Stimulated activated CD4-positive, alpha-beta T cell treated with anti-CD3 and anti-CD28 coated beads, Interleukin-4, amount 100 ng/mL, for 24 hours (primary cell): ENCODE measurements around the gene RALGAPA2.

ENCODE experiments used
- DNase-seq: peaks from one replicate; pipeline ENCODE4 v3.0.0-alpha.2; 2020

The RALGAPA2 gene

GRCh38 chr20:20720158-20720557, 7.7 kb upstream of the RALGAPA2 start:
- no peak for DNase-seq

GRCh38 chr20:20719411-20719810, 7.0 kb upstream of the RALGAPA2 start:
- DNase-seq: no peak

DNA sequence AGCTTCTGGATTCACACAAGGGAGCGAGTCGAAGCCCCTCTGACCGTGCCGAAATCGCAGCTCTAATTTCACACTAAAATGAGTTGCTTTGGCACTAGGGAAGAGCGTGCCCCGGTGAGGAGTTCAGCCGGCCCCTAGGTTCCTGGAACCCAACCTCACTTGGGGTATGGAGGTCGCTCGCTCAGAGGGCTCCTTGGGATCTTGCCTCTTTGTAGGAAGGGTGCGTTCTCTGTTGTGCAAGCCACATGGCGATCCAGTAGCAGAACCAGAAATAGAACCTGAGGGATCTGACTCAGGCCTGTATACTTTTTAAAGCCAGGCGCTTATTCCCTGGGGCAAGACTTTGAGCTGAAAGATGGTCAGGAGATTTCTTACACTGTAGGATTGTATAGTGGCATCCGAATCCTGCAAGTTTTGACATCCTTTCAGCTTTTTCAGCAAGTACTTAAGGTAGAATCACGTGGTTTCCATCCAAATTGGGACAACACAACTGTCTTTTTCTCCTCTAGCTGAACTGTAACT, 861 bp upstream of the RALGAPA2 start:
- DNase-seq: peak; percentile 5

DNA sequence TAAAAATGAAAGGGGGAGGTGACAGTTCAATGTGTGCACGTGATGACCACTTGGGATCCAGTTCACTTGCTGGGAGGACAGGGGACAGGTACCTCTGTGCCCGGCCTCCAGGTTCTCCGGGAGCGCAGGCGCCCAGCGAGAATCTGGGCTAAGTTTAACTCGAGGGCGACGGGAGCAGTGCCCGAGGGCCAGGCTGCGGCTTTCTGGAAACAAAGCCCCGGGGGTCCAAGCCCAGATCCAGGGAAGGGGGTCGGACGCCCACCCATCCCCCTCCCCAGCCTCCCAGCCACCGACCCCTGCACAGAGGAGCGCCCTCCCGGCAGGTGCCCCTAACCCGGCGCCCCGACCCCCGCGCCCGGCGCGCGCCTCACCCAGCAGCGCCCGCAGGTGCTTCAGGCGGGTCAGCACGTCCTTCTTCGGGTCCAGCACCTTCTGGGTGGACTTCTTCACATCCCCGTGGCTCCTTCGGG, 405 bp downstream of the RALGAPA2 start:
- DNase-seq: no peak

DNA sequence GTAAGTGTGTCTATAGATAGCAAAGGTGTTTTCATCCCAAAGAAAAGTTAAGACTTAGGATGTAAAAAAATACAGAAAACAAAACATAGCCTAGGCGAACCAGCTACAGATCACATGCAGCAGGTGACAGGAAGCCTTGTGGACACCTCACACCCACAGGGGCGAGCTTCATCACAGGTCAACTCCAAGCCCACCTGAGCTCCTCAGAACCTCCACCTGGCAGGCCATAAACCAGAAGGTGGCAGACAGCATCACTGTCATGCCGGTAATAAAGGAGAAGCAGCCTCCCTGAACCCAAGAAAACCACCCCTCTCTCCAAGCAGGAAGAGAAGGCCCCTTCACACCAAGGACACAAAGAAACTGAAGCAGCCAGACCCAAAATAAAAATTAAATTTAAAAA, 1.0 kb downstream of the RALGAPA2 start:
- DNase-seq: peak; percentile 25

DNA sequence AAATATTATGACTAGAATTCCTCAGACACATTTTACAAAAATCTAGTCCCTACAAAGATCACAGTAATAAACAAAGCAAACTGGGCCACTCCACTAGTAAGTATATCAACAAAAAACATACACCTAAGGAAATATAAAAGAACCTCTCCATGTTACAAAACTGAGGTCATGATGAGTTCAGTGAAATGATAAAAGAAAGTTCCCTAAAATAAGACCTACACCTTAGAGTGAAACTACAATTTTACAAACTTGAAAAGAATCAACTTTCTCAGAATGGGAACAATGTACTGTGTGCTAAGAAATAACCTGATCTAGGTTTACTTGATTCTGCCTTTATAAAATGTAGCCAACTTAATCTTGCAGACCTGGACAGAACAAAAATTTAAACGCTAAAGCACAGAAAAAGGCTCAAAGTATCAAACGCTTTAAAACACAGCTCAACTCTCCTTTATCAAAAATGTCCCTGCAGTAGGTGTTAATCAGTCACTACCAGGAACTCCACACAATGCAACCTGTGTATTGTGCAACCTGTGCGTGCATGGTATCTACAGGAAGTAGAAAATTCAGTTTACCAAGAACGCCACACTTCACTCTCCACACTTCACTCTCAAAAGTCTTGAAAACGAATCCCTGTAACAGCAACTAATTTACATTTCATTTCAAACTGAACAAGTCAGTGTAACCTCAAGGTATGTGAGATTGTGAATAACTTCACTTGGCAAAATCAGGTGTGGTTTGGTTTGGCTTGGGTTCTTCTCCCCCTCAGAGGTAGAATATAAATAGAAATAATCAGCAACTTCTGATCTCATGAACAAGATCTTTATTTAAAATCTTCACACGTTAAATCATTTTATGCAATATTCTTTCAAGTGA, 1.8 kb downstream of the RALGAPA2 start:
- DNase-seq: peak; percentile 21

GRCh38 chr20:20709887-20710286, 2.6 kb downstream of the RALGAPA2 start:
- DNase-seq: no peak

DNA sequence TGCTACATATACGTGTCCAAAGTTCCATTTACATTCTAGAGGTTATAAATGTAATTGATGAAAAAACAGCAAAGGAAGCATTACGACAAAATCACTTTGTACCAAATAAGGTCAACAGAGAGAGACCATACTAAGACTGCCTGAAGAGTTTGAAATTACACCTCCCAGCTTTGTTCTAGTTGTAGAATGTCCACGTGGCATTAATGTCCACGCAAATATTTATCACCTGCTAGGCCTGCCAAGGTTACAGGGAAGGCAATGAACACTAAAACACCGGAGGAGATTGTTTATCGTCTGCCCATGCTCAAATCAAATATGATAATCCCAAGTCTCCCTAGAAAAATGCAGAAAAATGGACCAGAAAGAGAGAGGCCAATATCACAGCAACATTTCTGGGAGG, 6.2 kb downstream of the RALGAPA2 start:
- no peak for DNase-seq

DNA sequence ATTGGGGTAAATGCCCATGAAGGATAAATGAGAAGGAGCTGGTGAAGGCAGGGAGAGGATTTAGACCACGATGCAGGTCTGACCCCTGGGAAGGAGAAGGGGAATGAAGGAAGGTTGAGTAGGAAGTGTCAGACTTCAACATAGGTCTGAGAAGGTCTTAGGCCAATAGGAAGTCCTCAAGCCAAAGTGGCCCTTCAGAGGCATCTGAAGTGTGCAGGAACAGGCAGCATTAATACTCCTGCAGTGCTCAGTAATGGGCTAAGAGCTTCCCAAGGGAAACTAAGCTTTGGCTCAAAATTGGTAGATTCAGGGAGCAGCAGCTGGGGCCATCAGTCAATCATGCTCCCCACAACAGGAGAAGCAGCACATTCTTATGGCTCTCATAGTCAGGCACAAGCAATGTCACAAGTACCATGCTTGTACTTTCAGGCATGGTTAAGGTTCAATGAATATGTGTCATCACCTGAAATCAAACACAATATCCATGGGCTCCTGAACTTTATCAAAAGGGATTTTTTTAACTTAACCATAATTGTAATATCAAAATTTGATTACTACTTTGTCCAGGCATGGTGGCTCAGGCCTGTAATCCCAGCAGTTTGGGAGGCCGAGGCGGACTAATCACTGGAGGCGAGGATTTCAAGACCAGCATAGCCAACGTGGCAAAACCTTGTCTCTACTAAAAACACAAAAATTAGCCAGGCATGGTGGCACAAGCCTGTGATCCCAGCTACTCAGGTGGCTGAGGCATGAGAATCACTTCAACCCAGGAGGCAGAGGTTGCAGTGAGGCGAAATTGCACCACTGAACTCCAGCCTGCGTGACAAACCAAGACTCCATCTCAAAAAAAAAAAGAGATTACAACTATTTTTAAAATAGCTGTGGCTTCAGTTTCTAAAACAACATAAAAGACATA, 9.9 kb downstream of the RALGAPA2 start:
- no peak for DNase-seq

- DNase-seq: no peak
These were observed 12.5 kb downstream of the RALGAPA2 start for GRCh38 chr20:20699917-20700316.

DNA sequence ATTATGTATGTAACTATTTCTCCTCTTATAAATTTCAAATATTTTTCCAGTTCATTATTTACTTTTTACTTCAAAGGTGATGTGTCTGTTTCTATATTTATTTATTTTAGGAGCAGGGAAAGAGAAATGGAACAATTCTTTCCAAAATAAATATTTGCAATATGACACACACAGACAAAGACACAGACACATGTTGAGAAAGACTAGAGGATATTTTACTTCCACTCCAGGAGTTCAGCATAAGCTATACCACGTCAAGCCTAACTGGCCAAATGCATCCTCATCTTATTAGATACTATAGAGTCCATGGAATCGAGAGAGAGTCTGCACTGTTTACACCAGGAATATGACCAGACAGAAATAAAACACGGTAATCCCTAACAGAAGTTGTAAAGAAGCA, 13.3 kb downstream of the RALGAPA2 start:
- no peak for DNase-seq

DNA sequence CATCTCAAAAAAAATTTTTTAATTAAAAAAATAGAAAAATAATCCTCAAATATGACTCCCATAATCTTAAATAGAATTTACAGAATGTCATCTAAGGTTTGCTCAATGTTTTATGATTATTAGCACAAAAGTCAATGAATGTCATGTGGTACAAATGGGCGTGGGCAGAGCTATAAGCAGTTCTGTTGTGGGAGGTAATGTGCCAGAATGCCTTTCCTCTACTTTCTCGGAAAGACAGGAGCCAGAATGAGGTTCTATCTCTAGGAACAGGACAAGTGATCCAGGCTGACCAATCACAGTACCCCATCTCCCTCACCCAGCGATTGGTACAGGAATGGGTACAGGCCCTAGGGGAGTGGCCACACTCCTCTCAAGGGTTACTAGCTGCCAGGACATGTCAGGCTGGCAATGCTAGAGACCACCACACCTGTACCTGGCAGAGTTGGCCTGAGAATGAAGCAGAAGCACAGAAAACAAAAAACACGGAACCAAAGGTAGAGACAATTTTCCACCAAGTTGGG, 15.1 kb downstream of the RALGAPA2 start:
- no peak for DNase-seq

GRCh38 chr20:20695250-20695816, 17.1 kb downstream of the RALGAPA2 start:
- no peak for DNase-seq

DNA sequence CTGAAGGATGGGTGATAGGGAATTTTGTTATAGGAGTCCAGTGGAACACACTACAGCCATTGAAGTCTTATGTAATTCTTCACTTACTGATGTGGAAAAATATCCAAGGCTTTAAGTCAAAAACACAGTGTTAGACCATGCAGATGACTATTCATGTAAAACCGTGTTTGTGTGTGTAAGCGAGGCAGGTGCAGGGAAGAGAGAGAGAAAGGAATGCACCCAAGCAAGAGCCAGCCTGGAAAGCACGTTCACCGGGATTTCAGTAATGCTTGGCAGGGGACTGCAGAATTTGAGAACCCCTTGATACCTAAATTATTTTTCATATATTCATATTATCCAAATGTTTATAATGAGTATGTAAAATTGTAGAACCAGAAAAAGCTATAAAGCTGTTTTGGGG, 17.9 kb downstream of the RALGAPA2 start:
- DNase-seq: no peak

DNA sequence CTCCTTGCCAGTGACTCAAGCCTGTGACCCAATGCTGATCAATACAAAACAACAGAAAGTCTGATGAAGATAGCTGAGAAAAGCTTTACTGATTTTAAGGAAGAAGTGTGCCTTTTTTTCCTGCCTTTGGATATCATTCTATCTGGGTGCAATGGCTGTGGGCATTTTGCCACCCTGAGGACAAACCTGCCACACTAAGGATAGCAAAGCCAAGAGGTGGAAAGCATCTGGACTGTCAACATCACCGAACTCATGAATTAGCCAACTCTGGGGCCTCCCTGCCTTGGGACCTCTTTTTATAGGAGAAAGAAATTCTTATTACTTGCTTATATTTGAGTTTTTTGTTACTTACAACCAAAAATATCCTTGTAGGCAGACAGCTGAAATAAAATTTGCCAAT, 19.9 kb downstream of the RALGAPA2 start:
- DNase-seq: no peak

- DNase-seq: no peak
These were observed 20.8 kb downstream of the RALGAPA2 start for GRCh38 chr20:20691477-20692235.

GRCh38 chr20:20690676-20691476, 21.6 kb downstream of the RALGAPA2 start:
- DNase-seq: no peak

DNA sequence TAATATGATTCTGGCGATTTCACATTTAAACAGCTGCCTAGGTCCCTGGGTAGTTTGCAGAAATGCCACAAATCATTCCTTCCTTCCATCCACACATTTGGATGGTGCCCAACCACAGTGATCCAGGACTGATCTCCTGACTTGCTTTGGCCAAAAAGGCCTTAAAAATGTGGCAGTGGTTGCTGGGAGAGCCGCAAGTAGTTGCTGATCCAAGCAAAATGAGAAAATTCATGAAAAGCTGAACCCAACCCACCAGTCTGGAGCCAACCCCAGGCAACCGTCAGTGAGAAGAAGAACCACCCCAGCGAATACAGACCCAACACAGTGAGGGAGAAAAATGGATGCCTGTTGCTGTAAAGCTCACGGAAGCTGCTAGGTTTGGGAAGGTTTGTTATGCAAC, 25.1 kb downstream of the RALGAPA2 start:
- no peak for DNase-seq

- DNase-seq: no peak
These were observed 26.8 kb downstream of the RALGAPA2 start for GRCh38 chr20:20685635-20686034.

GRCh38 chr20:20683481-20684321, 28.7 kb downstream of the RALGAPA2 start:
- DNase-seq: no peak
